ENCODE measurements around the gene RNF220.
A peak's percentile ranks its signal among the peaks of the same experiment; 100 is the strongest.

DNA sequence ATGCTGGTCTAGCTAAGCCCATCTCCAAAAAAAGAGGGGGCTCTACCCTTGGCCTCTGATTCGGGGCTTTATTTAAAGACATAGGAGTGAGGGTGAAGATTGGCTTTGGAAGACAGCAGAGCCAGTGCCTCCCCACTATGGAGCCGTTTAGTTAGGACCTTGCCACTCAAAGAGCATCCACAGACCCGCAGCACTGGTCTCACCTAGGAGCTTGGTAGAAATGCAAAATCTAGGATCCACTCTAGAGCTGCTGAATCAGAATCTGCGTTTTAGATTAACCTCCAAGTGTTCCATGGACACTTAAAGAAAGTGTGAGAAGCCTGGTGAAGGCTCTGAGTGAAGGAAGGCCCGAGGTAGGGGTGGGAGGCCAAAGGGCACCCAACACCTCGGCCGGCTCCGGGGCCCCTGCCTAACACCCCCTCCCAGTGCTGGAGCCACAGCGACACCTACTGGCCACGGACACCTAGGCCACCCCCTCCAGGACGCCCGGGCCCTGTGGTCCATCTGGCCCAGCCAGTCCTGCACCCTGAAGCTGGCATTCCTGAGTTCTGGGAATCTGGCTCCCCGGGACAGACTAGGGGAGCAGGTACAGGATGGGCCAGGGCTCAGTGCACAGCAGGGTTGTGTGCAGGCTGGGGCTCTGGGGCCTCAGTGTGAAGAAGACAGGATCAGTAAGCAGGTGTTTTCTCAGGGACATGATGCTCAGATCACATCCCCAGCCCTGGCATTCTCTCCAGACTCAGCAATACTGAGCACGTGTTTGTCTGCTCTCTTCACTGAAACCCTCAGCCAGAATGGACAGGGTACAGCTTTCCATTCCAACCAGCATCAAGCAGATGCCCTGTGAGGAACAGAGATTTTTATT is 190.0 kb downstream of the RNF220 start:
- TF ChIP-seq, protein P1, sequence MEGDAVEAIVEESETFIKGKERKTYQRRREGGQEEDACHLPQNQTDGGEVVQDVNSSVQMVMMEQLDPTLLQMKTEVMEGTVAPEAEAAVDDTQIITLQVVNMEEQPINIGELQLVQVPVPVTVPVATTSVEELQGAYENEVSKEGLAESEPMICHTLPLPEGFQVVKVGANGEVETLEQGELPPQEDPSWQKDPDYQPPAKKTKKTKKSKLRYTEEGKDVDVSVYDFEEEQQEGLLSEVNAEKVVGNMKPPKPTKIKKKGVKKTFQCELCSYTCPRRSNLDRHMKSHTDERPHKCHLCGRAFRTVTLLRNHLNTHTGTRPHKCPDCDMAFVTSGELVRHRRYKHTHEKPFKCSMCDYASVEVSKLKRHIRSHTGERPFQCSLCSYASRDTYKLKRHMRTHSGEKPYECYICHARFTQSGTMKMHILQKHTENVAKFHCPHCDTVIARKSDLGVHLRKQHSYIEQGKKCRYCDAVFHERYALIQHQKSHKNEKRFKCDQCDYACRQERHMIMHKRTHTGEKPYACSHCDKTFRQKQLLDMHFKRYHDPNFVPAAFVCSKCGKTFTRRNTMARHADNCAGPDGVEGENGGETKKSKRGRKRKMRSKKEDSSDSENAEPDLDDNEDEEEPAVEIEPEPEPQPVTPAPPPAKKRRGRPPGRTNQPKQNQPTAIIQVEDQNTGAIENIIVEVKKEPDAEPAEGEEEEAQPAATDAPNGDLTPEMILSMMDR (IDR thresholded peaks at IDR 0.05; ENCODE audit: low read depth, low read length, poor library complexity, severe bottlenecking) = peak; percentile 97
- no peak for TF ChIP-seq EZH2phosphoT487 (IDR thresholded peaks at IDR 0.05; ENCODE audit: borderline replicate concordance, low read length)
